GM12878 (cell line): ENCODE data around the gene CBLIF. TPM values are rescaled to one million over a fixed set of nuclear protein-coding genes. Genes with fewer than 3 reads are reported as not detected.

Experiments
- ATAC-seq: fragments of 200-7000 bp; cut with Tn5 transposase; 3 replicates; pipeline ENCODE4 v1.9.1; 2020; ENCODE audit warnings: mild to moderate bottlenecking, moderate library complexity
- BruUV-seq: library from RNA; stranded (reverse); fragments of 400-500 nt; replicated peaks from 2 replicates; lab custom pipeline; 2021; lab: Mats Ljungman, UMichigan
- CTCF ChIA-PET: fragments of 300-600 bp; sonication (Branson Sonifier 250); formaldehyde crosslinking; extraction: SDS; loops from one replicate; lab custom pipeline; 2021; ENCODE audit warnings: inconsistent platforms; lab: Yijun Ruan, JAX
- POLR2A ChIA-PET: fragments of 350-600 bp; formaldehyde crosslinking; extraction: SDS; loops from one replicate; lab custom pipeline; 2021; ENCODE audit warnings: inconsistent platforms; lab: Charles Lee
- RAD21 ChIA-PET: fragments of 300-600 bp; sonication (Branson Sonifier 250); formaldehyde crosslinking; loops from one replicate; lab custom pipeline; 2023; ENCODE audit warnings: antibody characterized with exemption; ENCODE audit not compliant: unreplicated experiment; lab: Charles Lee
- SMC1A ChIA-PET: fragments of 300-600 bp; sonication (Branson Sonifier 250); formaldehyde crosslinking; loops from one replicate; lab custom pipeline; 2023; ENCODE audit not compliant: unreplicated experiment, uncharacterized antibody; lab: Charles Lee
- DNase-seq: peaks from one replicate; pipeline ENCODE4 v3.0.0-alpha.2; 2011; ENCODE audit warnings: low read depth, low spot score
- FAIRE-seq: peaks from 3 replicates; lab custom pipeline; 2011; peaks lifted over from hg19 to GRCh38; lab: Jason Lieb, UNC
- H2AFZ ChIP-seq: 2 replicates; pipeline ENCODE4 v1.6.0; 2011; ENCODE audit warnings: low read depth, low read length, control low read depth; ENCODE audit not compliant: control insufficient read depth
- H3K27ac ChIP-seq: 2 replicates; pipeline ENCODE4 v1.5.1; 2011; ENCODE audit warnings: control low read depth; ENCODE audit not compliant: control insufficient read depth, insufficient read depth
- H3K27me3 ChIP-seq, 2 experiments: replicated peaks in 1 of 2; 2 replicates each; pipeline versions ENCODE4 v1.6.0 to v1.6.1; 2011; ENCODE audit warnings: low read length in 1 of 2; ENCODE audit not compliant: control insufficient read depth in 2 of 2, insufficient read depth in 2 of 2
- H3K36me3 ChIP-seq, 2 experiments: 2 replicates each; pipeline ENCODE4 v1.5.1; 2011; ENCODE audit warnings: low read length in 1 of 2; ENCODE audit not compliant: control insufficient read depth in 2 of 2, insufficient read depth in 2 of 2
- H3K4me1 ChIP-seq: 2 replicates; pipeline ENCODE4 v1.6.1; 2011; ENCODE audit warnings: mild to moderate bottlenecking, low read length, moderate library complexity, mixed read lengths; ENCODE audit not compliant: control insufficient read depth, insufficient read depth
- H3K4me2 ChIP-seq: 2 replicates; pipeline ENCODE4 v1.6.0; 2011; ENCODE audit warnings: control low read depth; ENCODE audit not compliant: control insufficient read depth, insufficient read depth
- H3K4me3 ChIP-seq: fragments of 200-600 bp; sonication (generic); 2 replicates; pipeline ENCODE4 v1.5.1; 2016
- H3K79me2 ChIP-seq: 2 replicates; pipeline ENCODE4 v1.6.0; 2011; ENCODE audit warnings: low read length; ENCODE audit not compliant: control insufficient read depth, insufficient read depth
- H3K9ac ChIP-seq: 2 replicates; pipeline ENCODE4 v1.8.0; 2011; ENCODE audit warnings: low read length, control low read depth, mixed read lengths; ENCODE audit not compliant: control insufficient read depth, insufficient read depth
- H3K9me3 ChIP-seq: replicated peaks from 3 replicates; pipeline ENCODE4 v1.5.1; 2011; ENCODE audit warnings: mild to moderate bottlenecking, low read length; ENCODE audit not compliant: control insufficient read depth, insufficient read depth
- H4K20me1 ChIP-seq: 2 replicates; pipeline ENCODE4 v1.6.0; 2011; ENCODE audit not compliant: control insufficient read depth, insufficient read depth
- BMI1 ChIP-seq: fragments of 450-650 bp; IDR thresholded peaks from 2 replicates; pipeline ENCODE4 v1.6.1; 2016; ENCODE audit warnings: mild to moderate bottlenecking, moderate library complexity, borderline replicate concordance
- CBX5 ChIP-seq: sonication (generic); IDR thresholded peaks from 2 replicates; pipeline ENCODE4 v1.6.1; 2016; ENCODE audit warnings: low read depth, moderate library complexity, mild to moderate bottlenecking, inconsistent platforms
- CREB1 ChIP-seq: IDR thresholded peaks from 2 replicates; pipeline ENCODE4 v1.6.1; 2012; ENCODE audit warnings: low read depth, mild to moderate bottlenecking, inconsistent platforms
- EZH2 ChIP-seq: IDR thresholded peaks from 2 replicates; pipeline ENCODE4 v1.6.1; 2012; ENCODE audit warnings: low read depth, mild to moderate bottlenecking, control low read depth, inconsistent platforms, low read length, borderline replicate concordance; ENCODE audit not compliant: control insufficient read depth
- HDAC2 ChIP-seq: fragments of 200-600 bp; sonication (generic); IDR thresholded peaks from 2 replicates; pipeline ENCODE4 v1.6.1; 2017
- HDAC6 ChIP-seq: fragments of 200-600 bp; sonication (generic); IDR thresholded peaks from one replicate; pipeline ENCODE4 v1.8.0; 2017; ENCODE audit warnings: antibody characterized with exemption; ENCODE audit not compliant: unreplicated experiment
- NFXL1 ChIP-seq: fragments of 450-650 bp; IDR thresholded peaks from 2 replicates; pipeline ENCODE4 v1.6.1; 2017; ENCODE audit warnings: antibody characterized with exemption, mild to moderate bottlenecking, borderline replicate concordance
- RELA ChIP-seq: fragments of 450-650 bp; IDR thresholded peaks from 2 replicates; pipeline ENCODE4 v1.8.0; 2014; ENCODE audit warnings: borderline replicate concordance; ENCODE audit not compliant: partially characterized antibody
- SMAD1 ChIP-seq: fragments of 450-650 bp; IDR thresholded peaks from 2 replicates; pipeline ENCODE4 v1.6.1; 2018; ENCODE audit warnings: mild to moderate bottlenecking, low read depth; ENCODE audit not compliant: partially characterized antibody
- TCF7 ChIP-seq: IDR thresholded peaks from 2 replicates; pipeline ENCODE4 v1.6.1; 2014; ENCODE audit warnings: antibody characterized with exemption, borderline replicate concordance
- YBX1 ChIP-seq: fragments of 450-650 bp; IDR thresholded peaks from 2 replicates; pipeline ENCODE4 v1.6.1; 2016; ENCODE audit warnings: antibody characterized with exemption
- ZBED1 ChIP-seq: IDR thresholded peaks from 2 replicates; pipeline ENCODE4 v1.6.1; 2016; ENCODE audit warnings: borderline replicate concordance
- WGBS: methylation state at CpG from one replicate; pipeline ENCODE4 v1.1.6; 2016; ENCODE audit warnings: low lambda C conversion rate; ENCODE audit not compliant: insufficient replicate concordance, insufficient coverage; ENCODE audit errors: missing lambda C conversion rate; 5-methylcytosine and 5-hydroxymethylcytosine counted together
- in situ Hi-C: fragments of 300-500 bp; cut with MboI; formaldehyde crosslinking; loops from 9 replicates; pipeline ENCODE4 v1.14.3; 2018; ENCODE audit warnings: mixed read lengths
- intact Hi-C: fragments of 100-400 bp; cut with micrococcal nuclease; formaldehyde crosslinking; loops from one replicate; pipeline ENCODE4 v1.14.2; 2022; ENCODE audit not compliant: unreplicated experiment
- polyA plus RNA-seq, 11 experiments: library from polyadenylated mRNA; depleted of rRNA in 4 of 11; unstranded in 6 of 11; stranded (reverse) in 5 of 11; fragments of >200 nt; fragmentation: Nextera tagmentation in 4 of 11; fragmentation: Illumina TruSeq in 1 of 11; extraction: Ambion mirVana in 4 of 11; extraction: Trizol in 1 of 11; gene quantifications; 1 replicate in 1 of 11; 2 replicates in 10 of 11; pipeline versions ENCODE4 v1.2.1 to v1.2.3, GENCODE V29; 2011 to 2016; ENCODE audit warnings: inconsistent platforms in 2 of 11, missing spikeins in 2 of 11, low read depth in 1 of 11
- total RNA-seq, 4 experiments: library from RNA; depleted of rRNA in 3 of 4; stranded (reverse); fragments of >200 nt in 3 of 4; fragmentation: Illumina TruSeq in 1 of 4; extraction: Trizol in 1 of 4; gene quantifications; 2 replicates each; pipeline versions ENCODE4 v1.2.1 to v1.2.3, GENCODE V29; 2013 to 2021
- TF ChIP-seq, protein P1 (sequence below): fragments of 450-650 bp; formaldehyde crosslinking; IDR thresholded peaks from 2 replicates; pipeline ENCODE4 v1.4.0; 2020; ENCODE audit warnings: mild to moderate bottlenecking, moderate library complexity

The CBLIF gene
- total and polyA plus RNA-seq, 10 of the 15 experiments (the other 5 are each of a cell fraction or from before 2014, with no cell fraction given), result not detected

DNA sequence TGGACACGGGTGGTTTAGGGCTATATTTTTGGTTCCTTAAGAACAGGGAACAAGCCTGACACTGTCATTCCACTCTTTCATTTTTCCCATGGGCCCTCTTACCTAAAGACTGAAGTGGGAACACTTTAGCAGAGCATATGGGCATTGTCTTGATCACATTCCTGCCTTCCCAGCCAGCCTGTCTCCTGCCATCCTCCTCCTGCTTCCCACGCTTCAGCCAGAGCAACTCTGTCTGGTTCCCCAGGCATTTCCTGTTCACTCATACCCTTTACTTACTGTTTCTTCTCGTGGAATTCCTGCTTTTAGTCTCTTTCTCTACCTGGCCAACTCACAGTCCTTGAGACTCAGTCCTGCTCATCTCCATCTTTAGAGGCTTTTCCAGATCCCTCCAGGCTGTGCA, 57.5 kb downstream of the CBLIF start:
- ATAC-seq, result no peak
- POLR2A ChIA-PET, result no interaction called here
- H3K27ac ChIP-seq, result no peak overlapping the region
- no peaks in the 10 kb centered on the region for H3K4me1 ChIP-seq
- H3K36me3 ChIP-seq, result no peaks in the 10 kb centered on the region
- H3K4me3 ChIP-seq, result no peak overlapping the region
- FAIRE-seq, result no peak
- H3K9ac ChIP-seq, result no peak overlapping the region
- TF ChIP-seq RELA (no peak), SMAD1 (no peak), ZBED1 (no peak), YBX1 (no peak), HDAC6 (no peak), TCF7 (no peak), HDAC2 (no peak), BMI1 (no peak), EZH2 (no peak), CREB1 (no peak), CBX5 (no peak), NFXL1 (no peak)
- TF ChIP-seq, protein P1, sequence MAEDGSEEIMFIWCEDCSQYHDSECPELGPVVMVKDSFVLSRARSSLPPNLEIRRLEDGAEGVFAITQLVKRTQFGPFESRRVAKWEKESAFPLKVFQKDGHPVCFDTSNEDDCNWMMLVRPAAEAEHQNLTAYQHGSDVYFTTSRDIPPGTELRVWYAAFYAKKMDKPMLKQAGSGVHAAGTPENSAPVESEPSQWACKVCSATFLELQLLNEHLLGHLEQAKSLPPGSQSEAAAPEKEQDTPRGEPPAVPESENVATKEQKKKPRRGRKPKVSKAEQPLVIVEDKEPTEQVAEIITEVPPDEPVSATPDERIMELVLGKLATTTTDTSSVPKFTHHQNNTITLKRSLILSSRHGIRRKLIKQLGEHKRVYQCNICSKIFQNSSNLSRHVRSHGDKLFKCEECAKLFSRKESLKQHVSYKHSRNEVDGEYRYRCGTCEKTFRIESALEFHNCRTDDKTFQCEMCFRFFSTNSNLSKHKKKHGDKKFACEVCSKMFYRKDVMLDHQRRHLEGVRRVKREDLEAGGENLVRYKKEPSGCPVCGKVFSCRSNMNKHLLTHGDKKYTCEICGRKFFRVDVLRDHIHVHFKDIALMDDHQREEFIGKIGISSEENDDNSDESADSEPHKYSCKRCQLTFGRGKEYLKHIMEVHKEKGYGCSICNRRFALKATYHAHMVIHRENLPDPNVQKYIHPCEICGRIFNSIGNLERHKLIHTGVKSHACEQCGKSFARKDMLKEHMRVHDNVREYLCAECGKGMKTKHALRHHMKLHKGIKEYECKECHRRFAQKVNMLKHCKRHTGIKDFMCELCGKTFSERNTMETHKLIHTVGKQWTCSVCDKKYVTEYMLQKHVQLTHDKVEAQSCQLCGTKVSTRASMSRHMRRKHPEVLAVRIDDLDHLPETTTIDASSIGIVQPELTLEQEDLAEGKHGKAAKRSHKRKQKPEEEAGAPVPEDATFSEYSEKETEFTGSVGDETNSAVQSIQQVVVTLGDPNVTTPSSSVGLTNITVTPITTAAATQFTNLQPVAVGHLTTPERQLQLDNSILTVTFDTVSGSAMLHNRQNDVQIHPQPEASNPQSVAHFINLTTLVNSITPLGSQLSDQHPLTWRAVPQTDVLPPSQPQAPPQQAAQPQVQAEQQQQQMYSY (CRISPR knock-in tag), result no peak
- no peak for DNase-seq
- CTCF ChIA-PET, result no interaction called here
- BruUV-seq, result no TSS peak
- H2AFZ ChIP-seq, result no peak overlapping the region
- peaks cover 2% of the 10 kb centered on the region; the same call in 2 of the 3 replicates for H3K9me3 ChIP-seq
- no peaks in the 10 kb centered on the region for H4K20me1 ChIP-seq
- H3K27me3 ChIP-seq, result no peaks in the 10 kb centered on the region
- no peaks in the 10 kb centered on the region for H3K79me2 ChIP-seq
- SMC1A ChIA-PET, result interaction anchor here (1.1 to 1.5 kb wide), 2 partner anchors 26 to 78 kb away, joined by 3 read pairs; no protein-coding TSS in a partner anchor
- RAD21 ChIA-PET, result no interaction called here
- no peak overlapping the region for H3K4me2 ChIP-seq
- intact Hi-C loops (no loop called here), in situ Hi-C loops (no loop called here)
- 16% methylated on average over 3 of the region's 3 CpGs for WGBS
